HL-60/S4 (cell line): ENCODE measurements around the gene ERC2.

Source experiments
- in situ Hi-C: fragments of 300-500 bp; cut with MboI; formaldehyde crosslinking; loops from 2 replicates; pipeline ENCODE4 v1.14.3; 2022; ENCODE audit warnings: low sequenced_read_pairs

Gene ERC2

DNA sequence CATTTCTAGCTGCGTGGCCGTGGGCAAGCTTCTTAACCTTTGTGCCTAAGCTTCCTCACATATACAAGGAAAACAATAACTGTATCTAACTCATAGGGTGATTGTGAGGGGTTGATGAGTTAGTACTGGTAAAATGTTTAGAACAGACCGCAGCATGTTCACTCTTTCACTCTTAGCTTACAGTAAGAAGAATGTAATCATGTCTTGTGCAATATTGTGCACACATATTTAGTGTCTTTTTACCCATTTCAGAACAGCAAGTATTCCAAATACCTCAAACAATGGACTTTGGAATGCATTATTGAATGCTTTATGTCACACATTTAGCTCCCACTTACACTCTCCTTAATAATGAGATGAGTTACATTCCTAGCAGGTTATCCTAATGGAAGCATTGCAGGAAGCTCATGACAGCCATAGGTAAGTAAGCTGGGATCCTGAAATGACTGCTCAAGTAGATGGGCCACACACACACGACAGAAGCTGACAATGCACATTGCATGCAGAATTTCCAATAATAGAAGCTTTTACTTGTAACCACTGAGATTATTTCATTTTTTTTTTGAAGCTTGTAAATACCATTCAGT is 512.3 kb downstream of the ERC2 start:
- in situ Hi-C loops: no loop called here

DNA sequence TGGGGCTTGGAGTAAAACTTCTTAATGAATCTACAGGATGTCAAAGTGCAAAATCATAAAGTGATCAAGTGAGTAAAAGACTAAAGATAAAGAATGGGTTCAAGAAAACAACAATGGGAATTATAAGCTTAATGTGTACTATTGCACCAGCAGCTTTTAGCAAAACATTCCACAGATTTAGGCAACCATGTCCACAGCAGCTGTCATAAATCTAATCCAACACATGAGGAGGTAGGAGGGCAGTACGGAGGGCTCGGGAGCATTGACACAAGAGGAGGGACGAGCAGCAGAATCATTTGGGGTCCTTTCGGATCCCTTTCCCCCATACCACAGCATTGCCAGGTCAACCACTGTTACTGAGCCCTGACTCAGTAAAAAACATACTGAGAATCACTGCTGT is 516.9 kb downstream of the ERC2 start:
- in situ Hi-C loops: no loop called here

- in situ Hi-C loops: no loop called here
These were observed 520.9 kb downstream of the ERC2 start for GRCh38 chr3:55947406-55947805.

DNA sequence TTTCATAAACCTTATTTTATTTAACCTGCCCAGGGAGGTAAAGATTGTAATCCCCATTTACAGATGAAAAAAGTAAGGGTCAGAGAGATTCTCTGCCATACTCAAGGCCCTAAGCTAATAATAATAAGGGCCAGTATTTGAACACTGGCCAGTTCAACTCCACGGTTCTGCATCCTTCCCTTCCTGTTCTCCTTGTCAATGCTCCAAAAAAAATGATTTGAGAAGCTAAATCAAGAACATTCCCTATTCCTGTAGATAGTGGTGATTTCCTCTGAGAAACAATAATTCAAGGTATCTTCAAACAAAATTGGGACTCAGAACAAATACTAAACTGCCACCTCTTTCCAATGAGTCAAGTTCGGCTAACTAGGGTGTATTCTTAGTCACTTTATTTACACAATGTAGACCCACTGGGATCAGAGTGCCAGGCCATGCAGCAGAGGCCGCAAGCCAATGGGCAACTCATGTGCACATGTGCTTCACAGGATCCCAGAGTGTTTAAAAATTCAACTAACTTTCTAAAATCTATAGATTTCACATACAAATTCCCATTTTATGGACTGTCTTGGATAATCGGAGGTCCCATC is 521.6 kb downstream of the ERC2 start:
- in situ Hi-C loops: no loop called here

DNA sequence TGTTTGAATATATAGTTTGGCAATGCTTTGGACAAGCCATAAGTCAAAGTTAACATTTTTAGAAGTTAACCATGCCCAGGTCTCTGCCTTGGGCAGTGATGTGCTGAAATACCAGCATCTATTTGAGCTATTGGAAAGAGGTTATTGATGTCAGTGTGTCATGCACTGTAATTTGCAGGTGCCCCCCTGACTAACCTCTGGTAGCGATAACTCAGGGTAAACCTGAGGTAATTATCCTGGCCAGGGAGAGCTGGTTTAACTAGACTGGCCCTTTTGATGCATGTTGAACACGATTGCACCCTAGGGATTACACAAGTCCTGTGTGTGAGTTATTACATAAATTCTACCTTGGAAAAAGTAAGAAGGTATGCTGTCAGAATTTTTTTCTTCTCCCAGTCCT is 525.4 kb downstream of the ERC2 start:
- in situ Hi-C loops: no loop called here

DNA sequence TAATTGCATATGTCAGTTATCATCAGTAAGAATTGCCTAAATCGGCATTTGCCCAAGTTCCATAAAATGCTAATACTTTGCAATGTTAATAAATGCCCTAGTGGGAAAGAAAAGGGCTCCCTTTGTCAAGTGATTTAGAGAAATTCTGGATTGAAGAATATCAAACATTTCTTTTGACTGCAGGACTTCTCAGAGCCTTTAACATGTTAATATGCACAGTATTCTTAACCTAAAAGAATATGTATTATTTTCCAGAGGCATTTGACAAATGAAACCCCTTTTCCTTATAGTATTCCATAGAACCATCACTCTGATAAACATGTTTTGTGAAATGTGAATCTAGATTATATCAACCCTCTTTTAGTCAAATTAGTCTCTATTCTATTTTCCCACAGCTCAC is 529.0 kb downstream of the ERC2 start:
- in situ Hi-C loops: no loop called here

- in situ Hi-C loops: no loop called here
These were observed 531.0 kb downstream of the ERC2 start for GRCh38 chr3:55937301-55937700.

- in situ Hi-C loops: no loop called here
These were observed 531.7 kb downstream of the ERC2 start for GRCh38 chr3:55936549-55937052.

DNA sequence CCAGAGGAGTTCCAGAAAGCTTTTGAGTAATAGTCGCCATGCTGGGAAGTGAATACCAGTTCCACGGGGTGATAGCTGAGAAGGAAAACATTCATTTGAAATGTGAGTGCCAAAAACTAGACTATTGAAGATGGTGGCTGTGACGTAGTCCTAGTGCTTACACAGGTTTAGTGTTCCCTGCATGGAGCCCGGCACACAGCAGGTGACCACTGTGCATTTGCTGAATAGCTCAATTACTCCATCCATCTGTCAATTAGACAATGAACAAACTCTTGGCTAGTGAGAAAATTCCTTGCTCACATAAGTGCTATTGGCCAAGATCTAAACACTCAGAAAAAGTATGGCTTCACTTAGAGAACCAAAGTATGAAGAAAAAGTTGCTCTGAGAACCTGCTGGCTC is 533.0 kb downstream of the ERC2 start:
- in situ Hi-C loops: no loop called here

DNA sequence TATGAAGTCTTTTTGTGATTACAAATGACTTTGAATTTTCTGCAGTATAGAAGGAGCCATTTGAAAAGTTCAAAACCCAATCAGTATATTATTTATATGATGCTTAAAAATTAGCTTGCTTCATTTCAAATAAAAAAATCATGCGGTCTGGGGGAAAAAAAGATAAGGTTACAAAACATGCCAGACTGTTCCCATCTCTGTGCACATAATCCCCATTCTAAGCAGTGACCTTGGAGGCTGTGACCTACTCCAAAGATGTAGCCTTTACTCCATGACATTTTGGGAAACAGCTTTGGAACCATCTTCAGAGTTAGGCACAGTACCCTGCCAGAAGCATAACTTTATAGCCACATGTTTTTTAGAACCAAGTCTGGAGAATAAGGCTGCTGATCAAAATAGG is 533.5 kb downstream of the ERC2 start:
- in situ Hi-C loops: no loop called here

DNA sequence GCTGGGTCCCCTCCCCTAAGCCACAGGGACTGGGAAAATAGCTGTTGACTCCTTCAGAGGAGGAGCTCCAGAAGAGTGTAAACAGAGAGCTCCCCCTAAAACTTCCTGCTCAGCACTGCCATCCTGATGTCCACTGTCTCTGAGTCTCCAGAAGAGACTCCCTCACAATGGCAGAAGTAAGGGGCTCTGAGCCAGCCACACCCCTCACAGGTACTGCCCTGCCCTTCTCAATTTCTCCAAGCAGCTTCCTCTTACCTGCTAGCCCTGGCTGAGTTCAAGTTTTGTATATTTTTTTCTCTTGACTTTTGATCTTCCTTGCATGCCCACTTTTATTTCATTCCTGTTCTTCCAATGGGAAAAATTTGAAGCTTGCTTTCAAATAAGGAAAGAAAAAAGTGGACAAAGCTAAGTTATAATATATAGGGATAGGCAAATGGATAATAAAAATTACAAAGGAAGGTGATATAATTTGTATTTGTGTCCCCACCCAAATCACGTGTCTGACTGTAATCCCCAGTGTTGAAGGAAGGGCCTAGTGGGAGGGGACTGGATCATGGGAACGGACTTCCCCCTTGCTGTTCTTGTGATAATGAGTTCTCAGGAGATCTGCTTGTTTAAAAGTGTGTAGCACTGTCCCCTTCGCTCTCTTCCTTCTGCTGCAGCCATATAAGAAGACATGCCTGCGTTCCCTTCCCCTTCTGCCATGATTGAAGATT is 539.0 kb downstream of the ERC2 start:
- in situ Hi-C loops: no loop called here

DNA sequence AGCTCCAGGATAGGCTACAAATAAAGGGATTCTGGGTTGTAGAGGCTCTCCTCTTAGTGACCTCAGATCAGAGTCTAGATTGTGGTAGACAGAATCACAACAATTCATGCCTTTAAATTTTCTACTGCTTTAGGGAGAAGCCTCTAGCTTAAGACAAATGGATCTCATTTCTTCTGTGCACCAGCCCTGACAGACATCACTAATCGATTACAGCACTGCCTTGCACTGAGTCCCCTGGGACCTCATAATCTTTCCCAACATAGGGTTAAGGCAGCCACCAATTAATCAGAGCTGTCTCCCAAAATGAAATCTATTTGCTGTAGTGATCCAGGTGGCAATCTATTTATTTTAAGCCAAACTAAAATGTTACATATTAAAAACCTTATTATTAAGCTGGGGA is 544.6 kb downstream of the ERC2 start:
- in situ Hi-C loops: no loop called here

DNA sequence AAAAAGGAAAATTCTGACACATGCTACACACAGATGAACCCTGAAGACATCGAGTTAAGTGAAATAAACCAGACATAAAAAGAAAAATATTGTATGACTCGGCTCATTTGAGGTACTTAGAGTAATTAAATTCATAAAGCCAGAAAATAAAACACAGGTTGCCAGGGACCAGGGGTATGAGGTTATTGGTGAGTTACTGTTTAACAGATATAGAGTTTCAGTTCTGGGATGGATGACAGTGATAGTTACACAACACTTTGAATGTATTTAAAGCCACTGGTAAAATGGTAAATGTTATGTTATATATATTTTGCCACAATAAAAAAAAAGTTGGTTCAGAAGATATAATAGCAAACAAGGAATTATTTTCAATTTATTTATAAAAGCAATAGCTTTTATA is 545.1 kb downstream of the ERC2 start:
- in situ Hi-C loops: no loop called here

GRCh38 chr3:55912880-55913279 is 555.4 kb downstream of the ERC2 start:
- in situ Hi-C loops: no loop called here

DNA sequence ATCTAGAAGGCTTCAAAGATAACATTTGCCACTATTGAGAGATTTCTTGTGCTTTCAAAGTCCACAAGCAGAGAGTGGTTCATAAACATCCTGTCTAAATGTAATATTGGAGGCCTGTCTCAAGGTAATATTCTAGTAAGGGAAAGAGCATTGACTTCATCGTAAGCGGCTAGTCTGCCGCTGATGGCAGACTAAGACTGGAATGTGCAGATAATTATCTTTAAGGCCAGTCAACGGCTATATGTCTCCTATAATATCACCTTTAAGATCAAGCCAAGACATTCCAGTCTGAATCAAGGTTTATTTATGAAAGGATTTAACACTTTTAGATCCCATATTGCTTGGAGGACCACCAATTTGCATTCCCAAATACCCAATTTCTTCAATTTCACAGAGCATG is 557.0 kb downstream of the ERC2 start:
- in situ Hi-C loops: no loop called here

DNA sequence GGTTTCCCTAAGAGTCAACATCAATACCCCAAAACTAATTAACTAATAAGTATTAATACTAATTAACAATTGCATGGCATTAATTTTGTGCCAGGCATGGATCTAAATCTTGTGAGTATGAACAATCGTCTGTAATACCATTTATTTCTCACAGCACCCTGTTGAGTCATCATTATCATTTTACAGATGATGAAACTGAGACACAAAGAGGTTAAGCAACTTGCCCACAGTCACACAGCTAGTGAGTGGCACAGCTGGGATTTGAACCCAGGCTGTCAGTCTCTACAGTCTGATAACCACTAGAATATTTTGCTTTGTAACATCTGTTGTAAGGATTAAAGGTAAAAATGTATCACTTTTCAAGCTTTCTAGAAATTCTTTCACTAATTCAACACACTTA is 557.7 kb downstream of the ERC2 start:
- in situ Hi-C loops: no loop called here

- in situ Hi-C loops: no loop called here
These were observed 558.9 kb downstream of the ERC2 start for GRCh38 chr3:55909373-55909772.

GRCh38 chr3:55907616-55908015 is 560.7 kb downstream of the ERC2 start:
- in situ Hi-C loops: no loop called here

DNA sequence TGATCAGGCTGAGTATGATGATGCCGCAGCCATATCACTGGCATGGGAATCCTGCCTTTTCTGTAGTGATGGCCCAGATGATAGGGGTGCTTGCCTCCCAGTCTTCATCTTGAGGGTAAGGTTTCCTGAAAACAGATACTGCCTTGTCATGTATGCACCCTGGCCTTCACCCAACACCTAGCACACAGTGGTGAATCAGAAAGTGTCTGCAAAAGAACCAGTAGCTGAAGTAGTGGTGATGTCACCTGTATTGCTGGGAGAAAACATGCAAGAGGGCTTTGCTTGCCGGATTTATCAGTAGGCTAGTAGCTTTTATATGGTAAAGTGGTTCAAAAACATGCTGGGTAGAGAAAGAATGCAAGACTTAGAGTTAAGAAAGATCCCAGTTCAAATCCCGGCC is 561.4 kb downstream of the ERC2 start:
- in situ Hi-C loops: no loop called here

GRCh38 chr3:55904716-55905115 is 563.6 kb downstream of the ERC2 start:
- in situ Hi-C loops: no loop called here

DNA sequence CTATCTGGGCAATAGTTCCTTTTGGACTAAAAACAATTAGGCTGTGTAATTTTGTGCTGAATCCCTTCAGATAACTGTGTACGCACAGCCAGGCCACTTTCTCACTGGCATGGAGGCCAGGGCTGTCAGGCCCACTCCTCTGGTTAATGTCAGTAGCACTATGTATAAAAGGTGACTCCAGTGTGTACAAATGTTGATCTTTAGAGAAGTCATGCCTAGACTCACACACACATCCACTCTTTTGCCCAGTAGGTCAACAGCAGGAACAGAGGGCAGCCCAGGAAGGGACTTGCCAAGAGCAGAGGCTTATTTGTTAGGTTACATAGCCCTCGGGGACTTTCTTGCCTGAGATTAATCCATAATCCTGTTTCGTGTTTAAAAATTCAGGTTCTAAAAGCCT is 564.6 kb downstream of the ERC2 start:
- in situ Hi-C loops: no loop called here

GRCh38 chr3:55902221-55902900 is 565.9 kb downstream of the ERC2 start:
- in situ Hi-C loops: no loop called here
